ENCODE results near the gene ATP6V0E2.
A peak's percentile ranks its signal among the peaks of the same experiment; 100 is the strongest.

Gene ATP6V0E2

GRCh38 chr7:149838992-149839408 lies 34.8 kb upstream of the ATP6V0E2 start:
- no peak for FAIRE-seq

- FAIRE-seq: peak; percentile 78
Measured at GRCh38 chr7:149839933-149840332, 33.8 kb upstream of the ATP6V0E2 start.

- no peak for FAIRE-seq
Measured at GRCh38 chr7:149843566-149843965, 30.2 kb upstream of the ATP6V0E2 start.

- no peak for FAIRE-seq
Measured at GRCh38 chr7:149844445-149844844, 29.3 kb upstream of the ATP6V0E2 start.

- no peak for FAIRE-seq
Measured at GRCh38 chr7:149845257-149845980, 28.4 kb upstream of the ATP6V0E2 start.

- no peak for FAIRE-seq
Measured at GRCh38 chr7:149846021-149846420, 27.7 kb upstream of the ATP6V0E2 start.

- FAIRE-seq: no peak
Measured at GRCh38 chr7:149846436-149847046, 27.2 kb upstream of the ATP6V0E2 start.

GRCh38 chr7:149849174-149849573 lies 24.6 kb upstream of the ATP6V0E2 start:
- no peak for FAIRE-seq

GRCh38 chr7:149850007-149850594 lies 23.7 kb upstream of the ATP6V0E2 start:
- FAIRE-seq: no peak

GRCh38 chr7:149850716-149851115 lies 23.1 kb upstream of the ATP6V0E2 start:
- FAIRE-seq: no peak

- FAIRE-seq: no peak
Measured at GRCh38 chr7:149851449-149851848, 22.3 kb upstream of the ATP6V0E2 start.

- FAIRE-seq: no peak
Measured at GRCh38 chr7:149853157-149853556, 20.6 kb upstream of the ATP6V0E2 start.

GRCh38 chr7:149854611-149855360 lies 19.0 kb upstream of the ATP6V0E2 start:
- FAIRE-seq: no peak

GRCh38 chr7:149855361-149856305 lies 18.1 kb upstream of the ATP6V0E2 start:
- FAIRE-seq: no peak

- FAIRE-seq: no peak
Measured at GRCh38 chr7:149856583-149856982, 17.2 kb upstream of the ATP6V0E2 start.

- no peak for FAIRE-seq
Measured at GRCh38 chr7:149859369-149859768, 14.4 kb upstream of the ATP6V0E2 start.

- FAIRE-seq: no peak
Measured at GRCh38 chr7:149859876-149860275, 13.9 kb upstream of the ATP6V0E2 start.

GRCh38 chr7:149860821-149861727 lies 12.7 kb upstream of the ATP6V0E2 start:
- FAIRE-seq: no peak

GRCh38 chr7:149861728-149862045 lies 12.1 kb upstream of the ATP6V0E2 start:
- no peak for FAIRE-seq

- no peak for FAIRE-seq
Measured at GRCh38 chr7:149862156-149862555, 11.6 kb upstream of the ATP6V0E2 start.

GRCh38 chr7:149863500-149863899 lies 10.3 kb upstream of the ATP6V0E2 start:
- no peak for FAIRE-seq

Measured in A204.1 (cell line).